NCI-H2107 treated with DMSO at 0.1 percent for 48 hours (cell line): ENCODE measurements around the gene XYLT1.

ENCODE experiments used
- DNase-seq: peaks from one replicate; lab custom pipeline; 2025; ENCODE audit not compliant: unreplicated experiment; lab: John Stamatoyannopoulos, UW

XYLT1 gene

DNA sequence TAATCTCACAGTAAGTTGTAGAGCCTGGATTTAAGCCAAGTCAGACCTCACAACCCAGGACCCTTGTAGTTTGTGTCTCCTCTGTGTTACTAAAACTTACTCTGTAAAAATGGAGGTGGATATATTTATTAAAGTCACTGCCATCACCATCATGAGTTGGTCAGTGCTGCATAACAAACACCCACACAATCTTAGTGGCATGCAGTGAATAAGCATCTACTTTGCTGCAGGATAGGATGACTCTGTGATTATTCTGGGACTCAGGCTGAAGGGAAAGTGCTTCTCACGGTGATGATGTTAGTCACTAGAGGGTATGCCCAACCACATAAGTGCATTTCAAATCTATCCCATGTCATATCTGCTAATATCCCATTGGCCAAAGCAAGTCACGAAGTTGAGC, 398.7 kb downstream of the XYLT1 start:
- DNase-seq, result no peak

DNA sequence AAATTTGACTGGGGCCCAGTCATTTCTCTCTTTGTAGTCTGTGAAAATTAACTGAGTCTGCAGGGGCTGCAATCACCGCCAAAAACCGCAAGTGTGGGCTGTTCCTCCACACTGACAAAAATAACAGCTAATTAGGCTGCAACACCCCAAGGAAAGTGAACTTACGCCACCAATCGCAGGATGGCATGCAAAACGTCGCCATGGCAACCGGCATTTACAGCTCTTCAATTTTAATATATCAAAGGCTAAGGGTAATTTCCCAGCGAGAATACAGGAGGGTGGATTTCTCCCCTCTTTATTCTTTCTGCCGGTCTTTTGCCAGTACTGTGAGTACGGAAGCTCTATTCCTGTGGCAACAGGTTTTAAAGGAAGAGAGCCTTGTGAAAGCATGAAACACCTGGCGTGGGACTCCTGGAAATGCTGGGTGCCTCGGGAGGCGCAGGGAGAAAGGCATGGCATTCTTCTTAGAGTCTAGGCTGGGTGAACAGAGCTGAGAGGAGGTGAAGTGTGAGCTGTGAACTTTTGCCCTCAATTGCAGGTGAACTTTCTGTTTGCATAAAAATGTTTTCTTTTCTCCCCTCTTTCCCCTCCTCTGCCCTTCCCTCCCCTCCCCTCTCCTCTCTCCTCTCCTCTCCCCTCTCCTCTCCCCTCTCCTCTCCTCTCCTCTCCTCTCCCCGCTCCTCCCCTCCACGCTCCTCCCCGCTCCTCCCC, 399.7 kb downstream of the XYLT1 start:
- no peak for DNase-seq

DNA sequence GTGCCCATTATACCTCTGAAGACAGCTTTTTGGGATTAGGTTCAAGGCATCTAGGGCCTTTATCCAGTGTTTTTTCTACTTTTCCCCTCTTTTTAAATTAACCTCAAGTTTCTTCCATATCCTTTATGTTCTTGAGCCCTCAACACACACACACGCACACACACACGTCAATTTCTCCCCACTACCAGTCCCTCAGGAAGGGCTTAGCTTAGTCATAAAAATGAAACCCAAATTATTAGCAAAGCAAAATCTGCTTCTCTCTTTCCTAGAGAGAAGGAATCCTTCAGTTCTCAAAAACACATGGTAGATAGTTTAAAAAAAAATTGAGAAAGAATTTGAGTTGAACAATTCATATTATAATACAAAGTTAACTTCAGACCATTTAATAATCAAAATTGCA, 401.1 kb downstream of the XYLT1 start:
- DNase-seq, result no peak

DNA sequence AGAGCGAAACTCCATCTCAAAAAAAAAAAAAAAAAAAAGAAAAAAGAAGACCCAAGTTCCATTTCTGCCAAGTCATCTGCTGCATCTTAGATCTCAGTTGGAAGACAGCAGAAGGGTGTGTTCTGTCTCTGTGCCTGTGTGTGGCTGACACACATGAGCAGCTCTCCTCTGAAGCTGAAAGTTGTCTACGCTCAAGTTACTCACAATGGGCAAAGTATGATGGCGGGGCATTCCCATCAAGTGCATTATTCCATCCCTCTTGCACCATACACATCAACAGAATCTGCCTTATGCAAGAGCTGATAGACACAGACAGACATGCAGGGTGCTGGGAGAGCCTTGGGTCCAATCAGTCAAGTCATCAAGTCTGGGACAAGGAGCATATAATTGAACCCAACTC, 402.2 kb downstream of the XYLT1 start:
- no peak for DNase-seq

DNA sequence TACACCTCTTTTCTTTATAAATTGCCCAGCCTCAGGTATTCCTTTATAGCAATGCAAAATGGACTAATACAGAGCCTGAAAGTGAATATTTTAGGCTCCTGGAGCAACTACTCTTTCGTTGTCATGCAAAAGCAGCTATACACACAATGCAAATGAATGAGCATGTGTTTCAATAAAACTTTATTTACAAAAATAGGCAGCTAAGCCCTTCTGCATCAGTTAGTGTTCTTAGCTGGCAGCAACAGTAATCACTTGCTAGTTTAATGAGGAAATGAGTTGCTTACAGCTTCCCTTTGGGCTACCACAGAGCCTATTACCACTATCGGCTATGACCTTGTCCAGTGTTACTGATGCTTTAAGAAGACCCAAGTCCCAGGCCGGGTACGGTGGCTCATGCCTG, 402.9 kb downstream of the XYLT1 start:
- DNase-seq, result no peak

DNA sequence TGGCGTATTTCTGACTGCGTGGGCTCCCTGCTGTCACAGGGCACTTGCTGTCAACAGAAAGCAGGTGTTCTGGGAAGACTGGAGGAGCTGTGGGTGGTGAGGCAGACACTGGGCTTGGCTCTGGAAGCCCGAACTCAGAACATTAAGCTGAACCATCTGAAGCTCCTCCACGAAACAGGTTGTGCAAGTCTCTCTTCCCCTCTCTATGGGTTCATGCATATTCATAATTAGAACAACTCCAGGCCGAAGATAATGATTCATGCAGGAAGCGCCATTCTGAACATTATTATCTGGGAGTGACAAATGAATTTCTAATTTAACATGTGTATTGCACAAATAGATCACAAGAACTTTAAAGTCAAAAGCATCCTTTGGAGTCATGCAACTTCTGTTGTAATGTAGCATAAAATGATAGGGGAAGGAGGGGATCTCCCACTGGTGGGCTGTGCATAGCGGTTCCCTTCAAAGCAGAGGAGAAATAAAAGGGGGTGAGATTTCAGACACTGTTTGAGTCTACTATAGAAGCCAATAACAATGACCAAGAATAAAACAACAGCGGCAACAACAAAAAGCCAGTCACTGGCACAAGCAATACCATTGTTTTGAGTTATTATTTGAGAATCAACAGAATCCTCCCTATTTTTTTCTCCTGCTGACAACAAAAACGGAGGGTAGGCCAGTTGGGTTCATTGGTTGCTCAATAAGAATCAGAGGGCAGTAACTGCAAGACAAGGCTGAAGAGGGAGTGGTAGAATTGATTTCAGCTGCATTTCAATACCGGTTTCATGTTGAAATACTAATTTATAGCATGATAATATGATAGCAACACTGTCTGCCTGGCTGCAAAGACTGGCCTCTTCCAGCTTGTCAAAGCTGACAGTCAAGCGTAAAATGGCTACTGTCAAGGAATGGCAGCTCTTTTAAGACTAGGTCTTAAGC, 407.3 kb downstream of the XYLT1 start:
- no peak for DNase-seq

DNA sequence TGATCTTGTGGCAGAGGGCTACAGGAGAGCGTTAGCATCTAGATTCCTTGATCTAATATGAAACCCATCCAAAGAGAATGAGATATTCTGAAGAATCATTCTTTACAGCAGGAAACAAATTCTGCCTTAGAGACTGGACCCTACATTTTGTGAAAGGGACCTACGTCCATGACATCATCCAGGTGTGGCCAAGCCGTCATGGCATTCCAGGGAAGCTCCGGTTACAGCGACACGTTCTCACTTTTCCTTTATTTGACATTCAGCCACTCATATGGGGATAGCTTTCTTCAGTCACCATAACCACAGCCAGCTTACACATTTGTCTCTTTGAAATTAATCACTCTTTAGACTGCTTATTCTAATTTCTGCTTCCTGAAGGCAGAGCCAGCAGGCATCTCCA, 408.1 kb downstream of the XYLT1 start:
- no peak for DNase-seq

DNA sequence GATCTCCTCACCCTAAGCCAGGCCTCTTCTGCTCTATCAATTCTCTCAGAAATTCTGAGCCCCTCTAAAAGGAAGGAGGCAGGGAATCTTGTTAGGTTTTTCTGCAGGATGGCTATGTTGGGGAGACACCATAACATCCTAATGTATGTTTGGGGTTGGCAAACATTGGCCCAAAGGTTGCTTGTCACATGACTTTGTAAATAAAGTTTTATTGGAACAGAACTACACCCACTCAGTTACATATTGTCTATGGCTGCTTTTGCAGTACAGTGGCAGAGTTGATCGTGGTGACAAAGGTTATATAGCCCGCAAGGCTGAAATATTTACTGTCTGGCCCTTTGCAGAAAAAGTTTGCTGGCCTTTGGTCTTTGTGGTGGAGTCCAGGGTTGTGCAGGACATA, 409.4 kb downstream of the XYLT1 start:
- DNase-seq, result no peak

DNA sequence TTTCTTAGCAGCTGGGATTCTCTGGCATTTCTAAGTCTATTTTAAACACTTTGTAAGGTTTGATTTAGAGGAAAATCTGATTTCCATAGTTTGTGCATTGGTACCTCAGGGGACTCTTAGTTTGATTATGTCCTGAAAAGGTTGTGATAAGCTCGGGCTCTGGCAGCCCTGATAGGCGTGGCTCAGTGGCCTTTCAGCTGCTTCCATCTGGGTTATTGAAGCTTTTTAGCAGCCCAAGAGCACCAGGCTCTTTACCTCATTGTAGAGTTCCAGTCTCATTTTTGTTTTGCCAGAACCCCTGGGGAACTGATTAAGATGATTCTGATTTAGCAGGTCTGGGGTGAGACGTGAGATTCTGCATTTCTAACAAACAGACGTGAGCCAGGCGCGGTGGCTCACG, 412.3 kb downstream of the XYLT1 start:
- no peak for DNase-seq

DNA sequence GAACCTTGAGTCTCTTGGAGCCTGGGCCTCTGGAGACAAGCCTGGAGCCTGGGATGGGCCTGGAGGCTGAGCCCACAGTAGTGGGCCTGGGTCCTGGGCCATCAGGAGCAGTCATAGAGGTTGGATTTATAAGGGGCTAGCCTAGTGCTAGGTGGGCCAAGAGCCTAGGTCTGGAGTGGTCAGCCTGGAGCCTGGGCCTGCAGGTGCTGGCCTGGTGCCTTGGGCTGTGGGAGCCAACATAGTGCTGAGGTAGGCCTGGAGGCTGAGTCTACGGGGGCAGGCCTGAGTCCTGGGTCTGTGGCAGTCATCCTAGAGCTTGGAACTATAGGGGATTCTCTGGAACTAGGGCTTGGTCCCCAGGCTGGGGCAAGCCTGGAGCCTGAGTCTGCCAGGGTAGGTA, 414.1 kb downstream of the XYLT1 start:
- no peak for DNase-seq

DNA sequence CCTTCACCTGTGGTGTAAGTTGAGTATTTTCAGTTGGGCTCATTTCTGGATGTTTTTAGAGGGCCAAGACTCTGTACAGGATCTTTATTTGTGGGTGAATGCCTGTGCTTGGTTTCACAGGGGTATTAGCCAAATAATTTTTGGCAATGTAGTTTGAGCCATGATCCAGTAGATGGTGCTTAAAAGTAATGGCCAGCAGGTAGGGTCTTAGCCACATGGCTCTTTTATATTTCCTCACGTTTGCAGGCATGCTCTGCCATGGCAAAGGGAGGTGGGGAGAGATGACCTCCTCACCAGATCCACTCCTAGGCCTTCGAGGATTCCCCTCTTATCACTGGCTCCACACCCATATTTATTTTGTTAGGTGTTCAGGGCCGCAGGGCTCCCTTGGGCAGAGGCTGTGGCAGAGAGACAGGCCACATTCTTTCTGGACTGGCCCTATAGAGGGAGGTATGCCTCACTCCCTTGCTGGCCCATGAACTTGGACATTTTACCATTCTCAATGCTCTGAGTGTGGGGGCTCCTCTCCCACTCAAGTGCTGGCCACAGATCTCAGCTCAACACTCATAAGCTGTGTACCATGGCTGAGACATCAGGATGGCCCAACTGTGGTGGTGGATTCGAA, 417.1 kb downstream of the XYLT1 start:
- DNase-seq, result no peak
